ENCODE measurements around the gene PIM2.

PIM2 gene

GRCh38 chrX:48864210-48864609 is 54.6 kb downstream of the PIM2 start:
- no peak for DNase-seq (ENCODE audit: low spot score)
